HG02763 (cell line): ENCODE measurements around the gene PPARG.

Experiments used
- ATAC-seq: cut with Tn5 transposase; IDR thresholded peaks from one replicate; pipeline ENCODE4 v1.9.1; 2021; ENCODE audit warnings: mild to moderate bottlenecking, moderate library complexity; ENCODE audit not compliant: unreplicated experiment

The PPARG gene

DNA sequence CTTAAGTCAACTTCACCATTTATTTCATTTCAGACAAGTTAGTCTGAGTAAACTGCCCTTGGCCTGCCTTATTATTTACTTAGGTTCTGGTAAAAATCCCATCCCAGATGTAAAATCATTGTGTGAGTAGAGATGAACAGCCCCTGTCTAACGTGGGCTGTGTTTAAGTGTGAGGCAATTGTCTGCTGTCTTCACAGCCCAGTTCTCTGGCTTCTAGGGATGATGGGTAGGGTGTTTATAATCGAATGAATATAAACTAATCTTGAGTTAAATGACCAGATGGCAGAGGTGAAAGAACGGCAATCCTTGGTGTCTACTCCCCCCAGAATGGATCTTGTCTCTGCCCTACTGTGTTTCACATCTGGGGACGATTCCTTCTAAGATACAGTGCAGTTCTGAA lies 20.8 kb downstream of the PPARG start:
- no peak for ATAC-seq

DNA sequence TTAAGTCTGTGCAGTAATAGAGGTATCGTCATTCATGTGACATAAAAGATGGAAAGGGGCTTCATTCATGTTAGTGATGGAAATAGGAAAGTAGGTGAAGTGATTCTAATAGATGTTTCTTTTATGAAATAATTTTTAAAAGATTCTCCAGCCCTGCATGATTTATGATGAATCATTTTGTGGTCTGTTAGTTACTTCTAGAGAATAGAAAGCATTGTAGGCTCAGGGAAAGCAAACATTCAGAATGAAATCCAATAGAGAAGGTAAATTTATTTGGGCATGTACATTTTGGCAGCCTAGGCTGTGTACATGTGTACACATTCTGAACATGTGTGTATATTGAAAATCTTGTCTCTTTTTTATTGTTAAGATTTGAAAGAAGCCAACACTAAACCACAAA lies 23.1 kb downstream of the PPARG start:
- ATAC-seq = no peak

DNA sequence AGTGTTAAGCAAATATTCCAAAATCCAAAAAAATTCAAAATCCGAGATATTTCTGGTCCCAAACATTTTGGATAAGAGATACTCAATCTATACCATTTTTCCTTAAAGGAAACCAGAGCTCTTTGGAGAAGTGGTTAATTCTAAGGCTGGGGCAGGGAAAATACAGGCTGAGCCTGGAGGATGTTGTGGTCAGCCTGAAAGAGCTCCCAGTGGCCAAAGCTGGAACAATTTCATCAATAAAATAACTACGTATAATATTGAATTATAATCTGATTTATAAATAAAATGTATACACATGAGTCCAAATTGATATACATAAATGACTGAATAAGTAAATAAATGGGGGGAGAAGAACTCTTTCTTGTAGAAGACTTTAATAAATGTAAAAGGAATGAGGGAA lies 24.6 kb downstream of the PPARG start:
- no peak for ATAC-seq

- ATAC-seq = no peak
Observed at GRCh38 chr3:12316253-12316652, 27.4 kb downstream of the PPARG start.

DNA sequence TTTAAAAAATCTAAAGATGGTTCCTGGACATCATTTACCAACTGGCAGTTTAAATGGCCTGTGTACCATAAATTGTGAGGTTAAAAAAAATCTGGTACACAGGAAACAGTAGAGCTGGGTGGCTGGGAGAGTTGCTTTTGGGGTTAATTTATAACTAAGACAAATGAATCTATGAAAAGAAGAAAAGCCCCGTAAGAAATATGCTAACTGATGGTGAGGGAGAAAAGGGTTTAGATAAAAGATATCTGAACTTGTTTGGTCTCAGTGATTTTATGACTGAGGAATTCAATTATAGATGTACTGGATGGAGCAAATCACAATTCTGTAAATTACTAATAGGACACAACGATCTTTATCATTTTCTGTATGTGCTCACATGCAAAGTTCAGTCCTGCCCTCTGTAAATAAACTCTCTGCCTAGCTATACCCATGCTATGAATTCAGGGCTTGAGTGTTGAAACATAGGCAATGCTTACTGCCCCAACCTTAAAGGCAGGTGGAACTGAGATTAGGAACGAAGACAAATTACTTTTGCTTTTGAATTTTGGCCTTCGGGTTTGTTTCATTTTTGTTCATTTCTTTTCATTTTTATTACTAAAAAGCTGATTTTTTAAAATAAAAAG lies 28.0 kb downstream of the PPARG start:
- ATAC-seq = no peak

GRCh38 chr3:12317914-12318313 lies 29.0 kb downstream of the PPARG start:
- no peak for ATAC-seq

DNA sequence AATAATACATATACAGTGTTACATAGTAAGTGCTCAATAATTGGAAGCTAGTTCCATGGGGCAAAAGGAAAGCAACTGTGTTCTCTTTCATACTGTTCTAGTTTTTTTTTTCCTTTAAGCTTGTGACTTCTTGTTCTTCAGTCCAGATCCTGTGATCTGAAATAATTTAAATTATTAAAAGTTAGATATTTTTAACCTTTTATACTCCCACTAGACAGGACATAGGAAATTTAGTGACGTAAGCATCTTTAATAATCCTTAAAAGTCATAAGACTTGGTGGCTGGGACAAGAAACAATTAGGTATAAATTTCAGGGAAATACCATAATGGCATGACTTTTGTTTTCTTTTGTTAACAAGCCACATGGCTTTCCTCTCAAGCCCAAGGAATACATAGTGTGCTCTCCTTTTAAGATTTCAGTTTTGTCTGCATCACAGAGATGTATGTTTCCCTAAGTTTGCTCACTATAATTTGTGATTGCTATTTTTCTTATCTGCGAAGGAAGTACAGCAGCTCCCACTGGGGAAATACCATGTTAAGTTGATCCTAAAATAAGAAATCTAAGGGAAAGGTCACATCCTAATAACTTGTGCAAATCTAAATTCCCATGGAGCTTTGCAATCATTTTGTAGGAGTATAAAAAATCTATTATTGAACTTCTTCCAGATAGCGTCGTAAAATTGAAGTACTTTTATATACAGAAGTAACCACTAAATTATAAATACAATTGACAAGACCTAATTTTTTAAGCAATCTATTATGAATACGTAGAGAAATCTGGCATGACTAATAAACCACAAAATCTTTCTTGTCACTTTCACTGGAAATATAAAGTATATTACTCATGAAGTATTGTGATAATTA lies 30.1 kb downstream of the PPARG start:
- no peak for ATAC-seq

- no peak for ATAC-seq
Observed at GRCh38 chr3:12321015-12321414, 32.1 kb downstream of the PPARG start.

GRCh38 chr3:12323237-12323636 lies 34.4 kb downstream of the PPARG start:
- no peak for ATAC-seq

GRCh38 chr3:12325586-12326515 lies 37.0 kb downstream of the PPARG start:
- ATAC-seq = no peak

DNA sequence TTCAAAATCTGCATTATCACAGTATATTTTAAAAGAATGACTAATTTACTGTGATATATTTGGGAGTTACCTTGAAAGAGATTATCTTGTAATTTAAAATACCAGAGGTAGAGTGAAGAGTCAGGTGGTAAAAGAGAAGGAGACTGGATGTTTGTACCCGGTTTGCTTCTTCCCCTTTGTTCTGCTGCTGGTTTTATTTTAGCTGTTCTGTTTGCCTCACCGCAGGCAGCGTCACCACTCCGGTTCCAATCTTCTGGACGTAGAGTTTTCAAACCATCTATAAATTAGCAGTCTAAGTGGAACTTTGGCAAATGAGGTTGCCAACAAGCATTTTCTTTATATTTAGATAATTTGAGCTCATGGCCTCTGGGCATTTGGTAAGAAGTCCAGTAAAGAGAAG lies 38.2 kb downstream of the PPARG start:
- no peak for ATAC-seq

GRCh38 chr3:12328132-12328836 lies 39.4 kb downstream of the PPARG start:
- no peak for ATAC-seq

DNA sequence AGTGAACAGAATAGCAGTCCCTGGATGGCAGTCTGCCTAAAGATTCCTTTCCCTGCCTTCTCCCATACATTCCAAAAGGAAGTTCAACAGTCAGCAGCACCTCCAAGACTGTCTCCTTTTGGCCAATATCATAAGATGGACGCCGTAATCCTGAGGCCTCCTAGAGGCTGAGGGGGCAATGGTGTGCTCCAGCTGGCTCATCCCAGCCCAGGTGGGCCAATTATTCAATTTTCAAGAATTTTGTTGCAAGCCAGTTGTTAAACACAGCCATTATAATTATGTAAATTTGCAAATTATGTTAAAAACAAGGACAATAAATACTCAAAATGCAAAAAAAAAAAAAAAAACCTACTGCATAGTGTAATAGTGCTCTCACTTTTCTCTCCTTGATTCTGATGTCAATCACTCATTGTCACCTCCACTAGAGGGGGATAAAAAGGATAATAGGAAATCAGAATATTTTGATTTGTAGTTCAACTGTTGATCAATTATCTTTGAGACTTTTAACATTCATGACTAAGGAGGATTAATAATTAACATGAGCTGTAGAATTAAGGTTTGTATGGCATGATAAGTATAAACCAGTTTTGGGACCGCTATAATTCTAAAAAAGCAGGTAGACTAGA lies 40.1 kb downstream of the PPARG start:
- ATAC-seq = no peak

- ATAC-seq = no peak
Observed at GRCh38 chr3:12334786-12335185, 45.9 kb downstream of the PPARG start.

DNA sequence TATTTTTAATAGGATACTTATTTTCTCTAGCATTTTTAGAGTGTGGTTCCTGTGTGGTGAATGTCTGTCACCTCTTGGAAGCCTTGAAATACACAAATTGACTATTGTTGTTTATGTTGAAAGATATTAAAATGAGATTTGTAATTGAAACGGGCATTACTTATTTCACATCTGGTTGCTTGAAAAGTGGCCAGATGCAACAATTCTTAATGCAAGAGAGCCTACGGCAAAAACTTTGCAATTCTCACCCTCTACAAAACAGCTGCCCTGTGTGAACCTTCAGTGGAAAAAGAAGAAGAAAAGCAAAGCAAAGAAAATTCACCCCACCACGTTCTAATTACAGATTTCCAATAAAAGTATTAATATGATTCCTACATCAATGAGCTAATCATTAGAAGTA lies 46.6 kb downstream of the PPARG start:
- ATAC-seq = no peak

- ATAC-seq = no peak
Observed at GRCh38 chr3:12336099-12336498, 47.2 kb downstream of the PPARG start.

- ATAC-seq = no peak
Observed at GRCh38 chr3:12338595-12339546, 50.0 kb downstream of the PPARG start.

GRCh38 chr3:12339701-12340480 lies 51.0 kb downstream of the PPARG start:
- no peak for ATAC-seq
